ENCODE data around the gene MIGA2.

DNA sequence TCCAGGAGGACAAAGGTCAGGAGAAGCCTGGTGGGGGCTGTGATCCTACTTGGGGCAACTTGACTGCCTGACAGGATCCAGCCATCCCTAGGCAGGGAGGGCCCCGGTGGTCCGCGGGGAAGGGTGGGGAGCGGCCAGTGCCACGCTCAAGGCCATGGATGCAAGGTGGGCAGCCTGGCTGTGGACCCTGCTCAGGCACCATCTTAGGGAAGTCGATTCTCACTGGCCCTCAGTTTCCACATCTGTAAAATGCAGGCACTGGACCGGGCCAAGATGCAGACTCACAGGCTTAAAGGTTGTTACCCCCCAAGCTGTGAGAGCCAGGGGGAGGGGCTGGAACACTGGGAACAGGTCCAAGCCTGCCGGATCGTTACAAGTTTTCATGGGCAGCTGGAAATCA is 35.7 kb downstream of the MIGA2 start:
- TF ChIP-seq TAF1 (IDR thresholded peaks at IDR 0.05; ENCODE audit: low read depth, low read length), result no peak
- TF ChIP-seq POLR2A (IDR thresholded peaks at IDR 0.05; ENCODE audit: low read depth, low read length), result no peak
- no peak for TF ChIP-seq POLR2AphosphoS5 (IDR thresholded peaks at IDR 0.05; ENCODE audit: low read depth, low read length)
- no peak for TF ChIP-seq SPI1 (IDR thresholded peaks at IDR 0.05; ENCODE audit: low read depth, low read length)
- TF ChIP-seq PAX5 (IDR thresholded peaks at IDR 0.05; ENCODE audit: insufficient read depth, low read length, severe bottlenecking), result no peak
